K562 (cell line): Measurements from ENCODE around the gene ZKSCAN5. TPM values are rescaled to one million over a fixed set of nuclear protein-coding genes. Genes with fewer than 3 reads are reported as not detected.

Source experiments
- BHLHE40 ChIP-seq: IDR thresholded peaks from 2 replicates; pipeline ENCODE4 v1.6.1; 2011; ENCODE audit warnings: low read length, improper control_type of control experiment
- HDAC3 ChIP-seq: fragments of 450-650 bp; IDR thresholded peaks from 2 replicates; pipeline ENCODE4 v1.6.1; 2018; ENCODE audit warnings: borderline replicate concordance, mild to moderate bottlenecking, moderate library complexity; ENCODE audit not compliant: partially characterized antibody
- HOMEZ ChIP-seq: fragments of 250-450 bp; sonication (Bioruptor Pico); IDR thresholded peaks from 2 replicates; pipeline ENCODE4 v1.4.0; 2020; ENCODE audit warnings: mild to moderate bottlenecking, moderate library complexity
- HSF4 ChIP-seq: fragments of 250-450 bp; sonication (Bioruptor Pico); IDR thresholded peaks from 2 replicates; pipeline ENCODE4 v2.1.2; 2022; ENCODE audit warnings: mild to moderate bottlenecking, moderate library complexity, borderline replicate concordance
- KDM2B ChIP-seq: fragments of 250-450 bp; sonication (Bioruptor Pico); IDR thresholded peaks from 2 replicates; pipeline ENCODE4 v1.8.0; 2021; ENCODE audit warnings: mild to moderate bottlenecking, moderate library complexity
- KLF16 ChIP-seq: IDR thresholded peaks from 2 replicates; pipeline ENCODE4 v1.6.1; 2016; ENCODE audit warnings: antibody characterized with exemption
- POU5F1 ChIP-seq: fragments of 150-350 bp; IDR thresholded peaks from 2 replicates; pipeline ENCODE4 v1.6.1; 2014; ENCODE audit warnings: borderline replicate concordance, low read length, low read depth, mild to moderate bottlenecking; ENCODE audit not compliant: partially characterized antibody
- SPI1 ChIP-seq: IDR thresholded peaks from 2 replicates; pipeline ENCODE4 v1.6.1; 2011; ENCODE audit warnings: low read depth, low read length, control low read depth, borderline replicate concordance
- STAT5A ChIP-seq: IDR thresholded peaks from 2 replicates; pipeline ENCODE4 v1.6.1; 2012; ENCODE audit warnings: low read length, inconsistent platforms, borderline replicate concordance
- SUPT5H ChIP-seq: fragments of 450-650 bp; IDR thresholded peaks from 2 replicates; pipeline ENCODE4 v1.6.1; 2016
- ZBED1 ChIP-seq: IDR thresholded peaks from 2 replicates; pipeline ENCODE4 v1.6.1; 2014
- ZNF318 ChIP-seq, 2 experiments: fragments of 450-650 bp; IDR thresholded peaks; 2 replicates each; pipeline ENCODE4 v1.6.1; 2016; ENCODE audit warnings: mild to moderate bottlenecking in 2 of 2, borderline replicate concordance in 1 of 2, low read depth in 1 of 2, moderate library complexity in 1 of 2
- ZNF696 ChIP-seq: fragments of 250-450 bp; sonication (Bioruptor Pico); conservative IDR thresholded peaks from 2 replicates; pipeline ENCODE4 v1.4.0; 2020; ENCODE audit warnings: mild to moderate bottlenecking, moderate library complexity
- polyA plus RNA-seq, 8 experiments: library from polyadenylated mRNA; depleted of rRNA in 4 of 8; stranded (reverse) in 5 of 8; unstranded in 3 of 8; fragments of >200 nt; fragmentation: Nextera tagmentation in 2 of 8; fragmentation: Illumina TruSeq in 1 of 8; extraction: Ambion mirVana in 2 of 8; extraction: Trizol in 1 of 8; gene quantifications; 2 replicates each; pipeline versions ENCODE4 v1.2.1 to v1.2.3, GENCODE V29; 2011 to 2014; ENCODE audit warnings: inconsistent platforms in 1 of 8, missing spikeins in 1 of 8
- total RNA-seq, 7 experiments: library from RNA; depleted of rRNA in 6 of 7; stranded (reverse); fragments of >200 nt in 6 of 7; fragmentation: Illumina TruSeq in 2 of 7; extraction: Trizol in 2 of 7; gene quantifications; 2 replicates each; pipeline versions ENCODE4 v1.2.1 to v1.2.3, GENCODE V29; 2011 to 2021; ENCODE audit warnings: low replicate concordance in 1 of 7
- TF ChIP-seq, protein P1 (sequence below): fragments of 200-400 bp; formaldehyde crosslinking; IDR thresholded peaks from 2 replicates; pipeline ENCODE4 v1.6.1; 2017; ENCODE audit warnings: mild to moderate bottlenecking, low read depth, low read length, moderate library complexity
- TF ChIP-seq, protein P2 (sequence below): sonication (generic); formaldehyde crosslinking; IDR thresholded peaks from 2 replicates; pipeline ENCODE4 v1.8.0; 2022; ENCODE audit warnings: mild to moderate bottlenecking, missing genetic modification reagents

ZKSCAN5 gene
- total and polyA plus RNA-seq, 9 of the 15 experiments (the other 6 are each of a cell fraction or from before 2014, with no cell fraction given): 4.2 to 19.0 (median 15.0) TPM

DNA sequence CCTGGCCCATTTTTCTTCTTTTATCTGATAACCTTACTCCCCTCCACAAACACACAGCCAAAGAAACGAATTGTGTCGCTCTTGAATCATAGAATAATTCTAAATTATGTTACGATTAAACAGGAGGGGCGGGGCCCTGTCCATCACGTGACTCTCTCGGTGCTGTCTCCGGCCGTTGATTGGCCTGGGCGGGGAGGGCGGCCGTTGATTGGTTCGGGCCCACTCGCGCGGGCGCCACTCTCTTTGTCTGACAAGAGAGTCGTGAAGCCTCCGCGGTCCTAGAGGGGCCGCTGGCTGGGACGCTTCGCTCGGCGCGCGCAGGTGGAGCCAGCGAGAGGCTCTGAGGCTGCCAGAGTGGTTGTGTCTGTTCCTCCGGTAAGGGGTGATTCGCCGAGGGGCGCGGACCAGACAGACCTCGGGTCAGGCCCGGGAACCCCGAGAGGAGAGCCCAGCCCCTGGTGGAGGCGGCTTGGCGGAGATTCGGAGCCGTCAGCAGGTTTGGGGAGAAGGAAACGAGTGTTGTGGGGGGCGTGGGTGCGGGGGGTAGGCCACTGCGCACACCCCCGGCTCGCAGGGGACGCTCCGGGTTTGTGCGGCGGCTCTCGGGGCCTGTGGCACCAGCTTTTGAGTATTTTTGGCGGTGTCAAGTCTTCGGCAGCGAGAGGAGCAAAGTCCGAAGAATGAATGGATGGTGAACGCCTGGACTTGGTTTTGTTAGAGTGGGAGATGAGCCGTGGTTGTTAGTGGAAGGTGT, 31.7 kb upstream of the ZKSCAN5 start, which contains the start of gene ZNF789 (continued):
- no peak; the same call in 1 of the 2 replicates for TF ChIP-seq STAT5A
- no peak for TF ChIP-seq ZNF696 (CRISPR knock-in tag)
- TF ChIP-seq KDM2B (CRISPR knock-in tag): no peak
- TF ChIP-seq SUPT5H: peak; percentile 91
- TF ChIP-seq, protein P1, sequence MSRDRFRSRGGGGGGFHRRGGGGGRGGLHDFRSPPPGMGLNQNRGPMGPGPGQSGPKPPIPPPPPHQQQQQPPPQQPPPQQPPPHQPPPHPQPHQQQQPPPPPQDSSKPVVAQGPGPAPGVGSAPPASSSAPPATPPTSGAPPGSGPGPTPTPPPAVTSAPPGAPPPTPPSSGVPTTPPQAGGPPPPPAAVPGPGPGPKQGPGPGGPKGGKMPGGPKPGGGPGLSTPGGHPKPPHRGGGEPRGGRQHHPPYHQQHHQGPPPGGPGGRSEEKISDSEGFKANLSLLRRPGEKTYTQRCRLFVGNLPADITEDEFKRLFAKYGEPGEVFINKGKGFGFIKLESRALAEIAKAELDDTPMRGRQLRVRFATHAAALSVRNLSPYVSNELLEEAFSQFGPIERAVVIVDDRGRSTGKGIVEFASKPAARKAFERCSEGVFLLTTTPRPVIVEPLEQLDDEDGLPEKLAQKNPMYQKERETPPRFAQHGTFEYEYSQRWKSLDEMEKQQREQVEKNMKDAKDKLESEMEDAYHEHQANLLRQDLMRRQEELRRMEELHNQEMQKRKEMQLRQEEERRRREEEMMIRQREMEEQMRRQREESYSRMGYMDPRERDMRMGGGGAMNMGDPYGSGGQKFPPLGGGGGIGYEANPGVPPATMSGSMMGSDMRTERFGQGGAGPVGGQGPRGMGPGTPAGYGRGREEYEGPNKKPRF: no peak
- TF ChIP-seq BHLHE40: peak; percentile 90
- TF ChIP-seq ZBED1: no peak; the same call in 1 of the 2 replicates
- no peak for TF ChIP-seq SPI1
- peak; percentile 42 for TF ChIP-seq HDAC3
- TF ChIP-seq, protein P2, sequence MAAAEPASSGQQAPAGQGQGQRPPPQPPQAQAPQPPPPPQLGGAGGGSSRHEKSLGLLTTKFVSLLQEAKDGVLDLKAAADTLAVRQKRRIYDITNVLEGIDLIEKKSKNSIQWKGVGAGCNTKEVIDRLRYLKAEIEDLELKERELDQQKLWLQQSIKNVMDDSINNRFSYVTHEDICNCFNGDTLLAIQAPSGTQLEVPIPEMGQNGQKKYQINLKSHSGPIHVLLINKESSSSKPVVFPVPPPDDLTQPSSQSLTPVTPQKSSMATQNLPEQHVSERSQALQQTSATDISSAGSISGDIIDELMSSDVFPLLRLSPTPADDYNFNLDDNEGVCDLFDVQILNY (CRISPR knock-in tag): no peak
- no peak for TF ChIP-seq ZNF318 (IDR thresholded peaks at IDR 0.05; ENCODE audit: borderline replicate concordance in 1 of 2, low read depth in 1 of 2)
- TF ChIP-seq KLF16: no peak
- no peak for TF ChIP-seq HSF4
- no peak for TF ChIP-seq HOMEZ
- TF ChIP-seq POU5F1: no peak
